Erythroblast (primary cell): ENCODE data around the gene PRMT7.
A peak's percentile ranks its signal among the peaks of the same experiment; 100 is the strongest.

Experiments
- DNase-seq, 2 experiments: peaks; one replicate each; lab custom pipeline; 2025; lab: John Stamatoyannopoulos, UW
- GATA1 ChIP-seq: IDR thresholded peaks from 2 replicates; pipeline ENCODE4 v1.6.1; 2011; ENCODE audit warnings: low read depth, mild to moderate bottlenecking, control low read depth, low read length, moderate library complexity
- POLR2A ChIP-seq: IDR thresholded peaks from 2 replicates; pipeline ENCODE4 v1.6.1; 2011; ENCODE audit warnings: mild to moderate bottlenecking, low read length

The PRMT7 gene

DNA sequence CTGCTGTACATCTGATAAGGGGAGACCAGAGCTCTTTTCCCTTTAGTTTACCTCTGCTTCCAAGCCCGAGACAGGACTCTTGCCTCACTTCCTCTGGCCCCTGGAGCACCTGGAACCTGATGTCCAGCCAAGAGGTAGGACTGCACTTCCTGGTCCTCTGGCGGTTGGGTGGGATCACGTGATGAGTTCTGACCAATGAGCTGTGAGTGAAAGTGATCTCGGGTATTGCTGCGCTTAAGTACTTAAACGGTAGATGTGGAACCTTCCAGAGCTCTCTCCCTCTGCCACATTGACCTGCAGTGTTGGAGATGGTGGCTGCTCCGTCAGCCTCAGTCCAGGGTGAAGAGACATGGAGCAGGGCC, 70.5 kb downstream of the PRMT7 start:
- no peak for TF ChIP-seq GATA1
- TF ChIP-seq POLR2A, result no peak
- DNase-seq, result no peak

DNA sequence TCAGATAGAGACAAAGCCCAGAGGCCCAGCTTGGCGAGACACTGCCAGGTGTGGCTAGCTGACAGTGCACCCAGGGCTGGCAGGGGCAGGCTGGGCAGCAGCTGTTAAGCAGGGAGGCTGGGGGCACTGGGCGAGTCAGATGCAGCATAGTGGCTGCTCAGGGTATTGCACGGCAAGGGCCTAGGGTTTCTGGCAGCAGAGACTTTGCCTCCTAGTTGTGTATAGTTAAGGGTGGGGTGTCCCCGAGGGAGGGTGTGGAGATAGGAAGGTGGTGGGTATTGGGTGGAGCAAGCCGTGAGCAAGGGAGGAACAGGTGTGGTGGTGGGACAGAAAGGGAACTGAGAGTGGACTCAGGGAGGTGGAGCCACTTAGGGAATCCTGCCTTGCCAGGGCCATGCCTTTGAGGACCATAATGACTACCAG, 71.5 kb downstream of the PRMT7 start:
- TF ChIP-seq POLR2A (no peak), GATA1 (no peak)
- peak in 1 of 2 experiments; percentile 9 for DNase-seq

DNA sequence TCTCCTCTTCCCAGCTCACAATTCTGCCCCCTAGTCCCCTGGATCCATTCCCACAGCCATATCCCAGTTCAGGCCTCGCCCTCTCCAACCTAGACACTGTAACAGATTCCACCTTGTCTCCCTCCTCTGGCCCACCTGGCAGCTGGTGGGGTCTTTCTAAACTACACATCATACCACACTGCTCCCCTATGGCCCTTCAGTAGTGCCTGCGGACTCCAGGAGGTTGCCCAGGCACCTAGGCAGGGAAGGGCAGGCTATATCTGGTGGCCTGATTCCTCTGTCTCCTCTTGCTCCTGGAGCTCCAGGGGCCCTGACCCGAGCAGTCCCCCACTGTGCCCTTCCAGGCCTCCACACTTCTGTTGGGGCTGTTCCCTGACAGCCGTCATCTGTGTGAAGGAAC, 73.0 kb downstream of the PRMT7 start:
- TF ChIP-seq GATA1 (no peak), POLR2A (no peak)
- no peak for DNase-seq

GRCh38 chr16:68384288-68385161, 73.7 kb downstream of the PRMT7 start:
- TF ChIP-seq POLR2A (no peak), GATA1 (no peak)
- DNase-seq, result no peak

- no peak for DNase-seq
- no peak for TF ChIP-seq POLR2A
- TF ChIP-seq GATA1, result no peak
Measured at GRCh38 chr16:68385371-68385770, 74.6 kb downstream of the PRMT7 start.

- no peak for DNase-seq
- TF ChIP-seq GATA1 (no peak), POLR2A (no peak)
Measured at GRCh38 chr16:68386628-68387027, 75.8 kb downstream of the PRMT7 start.

DNA sequence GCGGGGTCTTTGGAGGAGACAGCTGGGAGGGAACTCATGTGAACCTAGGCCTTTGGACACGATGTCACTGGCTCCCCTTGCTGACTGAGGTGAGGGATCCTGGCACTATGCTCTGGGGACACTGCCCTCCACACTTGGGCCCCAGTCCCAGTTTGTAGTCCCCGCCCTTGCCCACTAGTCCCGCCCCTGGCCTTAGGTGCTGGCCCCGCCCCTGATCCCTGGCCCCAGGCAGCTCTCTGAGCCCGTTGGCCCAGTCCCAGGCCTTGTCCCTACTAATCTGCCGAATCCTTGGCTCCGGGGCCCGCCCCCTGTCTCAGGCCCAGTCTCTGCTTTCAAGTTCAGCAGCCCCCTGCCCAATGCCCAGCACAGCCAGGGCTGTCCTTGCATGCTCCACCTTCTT, 76.5 kb downstream of the PRMT7 start:
- no peak for TF ChIP-seq POLR2A
- TF ChIP-seq GATA1, result no peak
- DNase-seq, result no peak

DNA sequence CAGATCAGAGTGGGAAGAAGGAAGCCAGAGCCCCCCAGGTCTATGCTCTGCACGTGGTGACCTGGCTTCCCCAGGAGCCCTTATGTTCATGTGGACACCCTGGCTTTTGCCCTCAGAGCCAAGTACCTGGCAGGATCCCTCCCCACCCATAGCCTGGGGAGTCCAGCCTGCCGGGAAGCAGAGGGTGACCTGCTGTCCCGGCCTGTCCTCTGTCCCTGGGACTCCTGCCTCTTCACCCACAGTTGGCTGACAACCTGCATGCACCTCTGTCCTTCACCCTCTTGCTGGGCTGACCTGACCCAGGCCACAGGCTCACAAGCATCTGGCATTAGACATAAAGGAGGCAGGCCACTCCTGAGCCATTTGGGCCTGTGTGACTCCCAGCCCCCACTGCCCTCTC, 77.3 kb downstream of the PRMT7 start:
- DNase-seq, result no peak
- TF ChIP-seq GATA1 (no peak), POLR2A (no peak)

GRCh38 chr16:68389006-68389405, 78.2 kb downstream of the PRMT7 start:
- DNase-seq, result no peak

GRCh38 chr16:68389750-68390371, 79.0 kb downstream of the PRMT7 start:
- TF ChIP-seq POLR2A (no peak), GATA1 (no peak)
- no peak for DNase-seq

More at GRCh38 chr16:68389006-68389405, 78.2 kb downstream of the PRMT7 start:
- no peak for TF ChIP-seq POLR2A
- TF ChIP-seq GATA1, result no peak

- no peak for DNase-seq
- TF ChIP-seq GATA1, result no peak
Measured at GRCh38 chr16:68393333-68393732, 82.5 kb downstream of the PRMT7 start.

GRCh38 chr16:68395167-68395786, 84.5 kb downstream of the PRMT7 start:
- TF ChIP-seq GATA1 (no peak), POLR2A (no peak)

GRCh38 chr16:68395815-68396214, 85.0 kb downstream of the PRMT7 start:
- no peak for DNase-seq
- no peak for TF ChIP-seq GATA1
- no peak for TF ChIP-seq POLR2A

More at GRCh38 chr16:68395167-68395786, 84.5 kb downstream of the PRMT7 start:
- DNase-seq, result no peak

DNA sequence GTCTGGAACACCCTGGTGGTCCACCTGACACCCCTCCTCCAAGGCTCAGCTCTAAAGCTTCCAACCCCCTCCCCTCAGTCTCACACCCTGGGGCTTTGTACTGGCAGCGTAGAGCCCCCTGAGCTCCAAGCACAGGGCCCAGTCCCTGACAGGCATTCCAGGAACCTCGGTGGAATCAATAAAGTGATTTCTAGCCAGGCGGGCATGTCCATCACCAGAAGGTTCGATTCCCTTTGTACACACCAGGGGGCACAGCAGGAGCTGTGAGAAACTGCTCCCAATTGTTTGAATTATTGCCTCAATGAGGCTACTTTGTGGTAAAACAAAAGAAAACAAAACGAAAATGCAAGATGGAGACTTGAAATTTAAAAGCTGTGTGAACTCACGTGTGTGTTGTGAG, 85.7 kb downstream of the PRMT7 start:
- TF ChIP-seq POLR2A, result no peak
- TF ChIP-seq GATA1, result no peak
- peak; percentile 13 to 29 for DNase-seq
